PC-3 (cell line): ENCODE results near the gene RALGPS1. TPM values are rescaled to one million over a fixed set of nuclear protein-coding genes. Genes with fewer than 3 reads are reported as not detected.

ENCODE experiments used
- ATAC-seq: fragments of 200-7000 bp; cut with Tn5 transposase; 2 replicates; pipeline ENCODE4 v1.9.1; 2020; ENCODE audit warnings: mild to moderate bottlenecking, moderate library complexity
- BruUV-seq: library from RNA; stranded (reverse); fragments of 400-500 nt; replicated peaks from 2 replicates; lab custom pipeline; 2021; lab: Mats Ljungman, UMichigan
- CTCF ChIA-PET: fragments of 300-600 bp; sonication (Branson Sonifier 250); formaldehyde crosslinking; loops from one replicate; lab custom pipeline; 2022; ENCODE audit warnings: antibody characterized with exemption; lab: Charles Lee
- POLR2A ChIA-PET: fragments of 300-600 bp; sonication (Branson Sonifier 250); formaldehyde crosslinking; loops from one replicate; lab custom pipeline; 2022; ENCODE audit warnings: antibody characterized with exemption; ENCODE audit not compliant: unreplicated experiment; lab: Charles Lee
- DNase-seq: peaks from one replicate; pipeline ENCODE4 v3.0.0-alpha.2; 2015
- H2AFZ ChIP-seq: fragments of 300-600 bp; sonication (generic); 2 replicates; pipeline ENCODE4 v1.6.0; 2016; ENCODE audit warnings: antibody characterized with exemption, low read length
- H3F3A ChIP-seq: fragments of 300-600 bp; sonication (generic); one replicate; pipeline ENCODE4 v1.6.0; 2017; ENCODE audit warnings: antibody characterized with exemption, low read length, control low read depth, mild to moderate bottlenecking; ENCODE audit not compliant: unreplicated experiment
- H3K27ac ChIP-seq: fragments of 300-600 bp; sonication (generic); 2 replicates; pipeline ENCODE4 v1.5.1; 2016; ENCODE audit warnings: mild to moderate bottlenecking, low read length
- H3K27me3 ChIP-seq: fragments of 300-600 bp; sonication (generic); 2 replicates; pipeline ENCODE4 v1.6.1; 2016; ENCODE audit warnings: low read length, mixed read lengths
- H3K36me3 ChIP-seq: fragments of 300-600 bp; sonication (generic); 2 replicates; pipeline ENCODE4 v1.6.1; 2016; ENCODE audit warnings: low read depth, mixed run types, low read length, mixed read lengths
- H3K4me1 ChIP-seq: fragments of 300-600 bp; sonication (generic); 2 replicates; pipeline ENCODE4 v1.5.1; 2016; ENCODE audit warnings: low read length; ENCODE audit not compliant: insufficient read depth
- H3K4me2 ChIP-seq: fragments of 300-600 bp; sonication (generic); 2 replicates; pipeline ENCODE4 v1.6.0; 2016; ENCODE audit warnings: low read length
- H3K4me3 ChIP-seq: fragments of 300-600 bp; sonication (generic); 2 replicates; pipeline ENCODE4 v1.5.1; 2016; ENCODE audit warnings: mild to moderate bottlenecking, low read length, mixed read lengths
- H3K79me2 ChIP-seq: fragments of 300-600 bp; sonication (generic); 2 replicates; pipeline ENCODE4 v1.6.1; 2017; ENCODE audit warnings: low read length, mixed read lengths
- H3K9ac ChIP-seq: fragments of 300-600 bp; sonication (generic); 2 replicates; pipeline ENCODE4 v1.6.0; 2016; ENCODE audit warnings: mild to moderate bottlenecking, low read length
- H3K9me2 ChIP-seq: fragments of 300-600 bp; sonication (generic); replicated peaks from 2 replicates; pipeline ENCODE4 v1.6.1; 2016; ENCODE audit warnings: mixed run types, low read length, mixed read lengths
- H3K9me3 ChIP-seq: fragments of 300-600 bp; sonication (generic); 2 replicates; pipeline ENCODE4 v1.6.1; 2016; ENCODE audit warnings: low read length, mixed read lengths
- H4K20me1 ChIP-seq: fragments of 300-600 bp; sonication (generic); 2 replicates; pipeline ENCODE4 v1.6.1; 2016; ENCODE audit warnings: low read length, mixed read lengths
- CTCF ChIP-seq: fragments of 300-600 bp; sonication (generic); conservative IDR thresholded peaks from 2 replicates; pipeline ENCODE4 v1.5.1; 2017; ENCODE audit warnings: antibody characterized with exemption, low read depth, mild to moderate bottlenecking, low read length
- EZH2 ChIP-seq: fragments of 300-600 bp; sonication (generic); IDR thresholded peaks from one replicate; pipeline ENCODE4 v1.6.1; 2017; ENCODE audit warnings: antibody characterized with exemption, mild to moderate bottlenecking, low read length; ENCODE audit not compliant: unreplicated experiment
- EZH2phosphoT487 ChIP-seq: fragments of 300-600 bp; sonication (generic); IDR thresholded peaks from 2 replicates; pipeline ENCODE4 v1.6.1; 2018; ENCODE audit warnings: mild to moderate bottlenecking, antibody characterized with exemption, low read length, borderline replicate concordance
- intact Hi-C: fragments of 100-400 bp; cut with micrococcal nuclease; formaldehyde crosslinking; loops from 2 replicates; pipeline ENCODE4 v1.9.0; 2023
- total RNA-seq: library from RNA; depleted of rRNA; stranded (reverse); fragments of >200 nt; gene quantifications from 2 replicates; pipeline ENCODE4 v1.2.3, GENCODE V29; 2014

The RALGPS1 gene
- total RNA-seq, 1 experiment from 2014 or later, result 10.2 TPM

GRCh38 chr9:126872516-126872915, 42.1 kb upstream of the RALGPS1 start:
- TF ChIP-seq EZH2 (no peak), CTCF (no peak), EZH2phosphoT487 (no peak)
- no peak overlapping the region for H3K4me3 ChIP-seq
- no peaks in the 10 kb centered on the region for H4K20me1 ChIP-seq
- DNase-seq (no peak), ATAC-seq (no peak)
- H3K4me2 ChIP-seq, result no peak overlapping the region
- ChIA-PET CTCF (no interaction called here), POLR2A (no interaction called here)
- no peaks in the 10 kb centered on the region for H3K36me3 ChIP-seq
- H3K79me2 ChIP-seq, result peaks cover 20% of the 10 kb centered on the region; the same call in 1 of the 2 replicates
- BruUV-seq, result no TSS peak
- no peak overlapping the region for H3K9ac ChIP-seq
- no peaks in the 10 kb centered on the region for H3K9me2 ChIP-seq
- H3K27me3 ChIP-seq, result no peaks in the 10 kb centered on the region
- H3K4me1 ChIP-seq, result no peaks in the 10 kb centered on the region
- H2AFZ ChIP-seq, result no peak overlapping the region
- no peak overlapping the region for H3K27ac ChIP-seq
- intact Hi-C loops, result no loop called here
- H3K9me3 ChIP-seq, result no peaks in the 10 kb centered on the region
- no peaks in the 10 kb centered on the region for H3F3A ChIP-seq

GRCh38 chr9:126874546-126875314, 39.9 kb upstream of the RALGPS1 start:
- ATAC-seq, result no peak
- BruUV-seq, result no TSS peak

More at GRCh38 chr9:126874546-126875314, 39.9 kb upstream of the RALGPS1 start:
- Histone ChIP-seq H3K4me3 (no peak overlapping the region), H3K9me2 (no peaks in the 10 kb centered on the region), H3K4me1 (no peaks in the 10 kb centered on the region), H3K27ac (no peak overlapping the region), H3K27me3 (no peaks in the 10 kb centered on the region), H3K79me2 (peaks cover 9% of the 10 kb centered on the region; the same call in 1 of the 2 replicates), H3F3A (no peaks in the 10 kb centered on the region), H3K9me3 (no peaks in the 10 kb centered on the region), H3K9ac (no peak overlapping the region), H4K20me1 (no peaks in the 10 kb centered on the region), H2AFZ (no peak overlapping the region), H3K36me3 (no peaks in the 10 kb centered on the region), H3K4me2 (no peak overlapping the region)
- POLR2A ChIA-PET, result interaction anchor here (0.5 kb wide), 1 partner anchor 194 kb away, joined by 4 read pairs; no protein-coding TSS in a partner anchor
- intact Hi-C loops, result no loop called here
- TF ChIP-seq EZH2 (no peak), EZH2phosphoT487 (no peak), CTCF (no peak)
- CTCF ChIA-PET, result no interaction called here
- DNase-seq, result no peak
